DMS 273 treated with DMSO at 0.1 percent for 48 hours (cell line): ENCODE data around the gene EYA3.
"Not testable (repeated sequence)": the region's sequence is repeated elsewhere in the genome, so short reads cannot be mapped to it uniquely, and the experiment has no call there.

Source experiments
- DNase-seq: peaks from one replicate; lab custom pipeline; 2025; lab: John Stamatoyannopoulos, UW

The EYA3 gene

DNA sequence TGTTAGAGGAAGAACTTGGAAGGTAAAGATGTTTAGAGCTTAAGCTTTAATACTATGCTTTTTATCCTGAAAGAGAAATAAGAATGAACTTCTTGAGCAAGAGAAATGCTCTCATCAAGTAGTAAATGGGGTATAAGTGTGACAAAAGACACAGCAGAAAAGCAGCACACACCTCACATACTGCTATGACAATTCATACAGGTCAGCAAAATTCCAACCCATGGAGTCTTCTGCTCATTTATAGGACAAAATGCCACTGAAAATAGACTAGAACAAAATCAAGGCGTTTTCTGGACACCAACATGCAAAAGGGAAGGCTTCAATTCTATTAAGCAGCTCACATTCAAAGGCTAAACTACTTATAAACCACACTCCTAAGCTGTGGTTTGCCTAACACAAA lies 61.2 kb downstream of the EYA3 start:
- DNase-seq: no peak

GRCh38 chr1:28026329-28026728 lies 62.1 kb downstream of the EYA3 start:
- no peak for DNase-seq

DNA sequence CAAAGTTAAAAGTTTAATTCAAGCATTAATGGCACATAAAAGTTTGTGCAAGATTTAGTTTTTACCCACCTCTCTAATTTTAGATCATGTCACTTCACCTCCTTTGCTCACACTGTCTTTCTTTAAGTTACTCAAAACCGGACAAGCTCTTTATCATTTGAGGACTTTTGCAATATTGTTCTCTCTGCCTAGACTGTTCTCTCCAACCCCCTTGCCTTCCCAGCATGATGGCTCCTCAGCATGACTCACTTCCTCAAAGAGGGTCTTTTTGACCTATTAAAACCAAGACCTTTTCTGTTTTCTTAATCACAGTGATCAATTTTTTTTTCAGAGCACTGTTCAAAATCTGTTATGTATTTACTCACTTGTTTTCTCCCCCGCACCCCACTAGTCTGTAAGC lies 67.3 kb downstream of the EYA3 start:
- DNase-seq: no peak

DNA sequence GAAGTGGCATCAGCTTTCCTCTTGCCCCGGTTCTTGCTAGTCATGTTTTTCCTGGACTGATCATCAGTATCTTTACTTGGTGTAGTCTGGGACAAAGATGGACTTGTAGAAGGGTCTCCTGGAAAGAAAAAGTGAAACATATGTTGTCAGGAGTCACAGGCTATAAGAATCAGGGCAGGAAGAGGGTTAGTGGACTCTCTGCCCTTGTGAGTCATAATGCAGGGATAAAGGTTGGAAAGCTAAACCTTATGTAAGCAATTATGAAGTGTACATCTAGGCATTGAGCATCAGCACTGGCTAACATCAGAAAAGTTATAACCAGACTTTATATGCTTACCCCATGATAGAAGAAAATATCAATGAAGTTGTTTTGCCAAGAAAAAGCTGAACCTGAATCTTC lies 77.4 kb downstream of the EYA3 start:
- DNase-seq: no peak

DNA sequence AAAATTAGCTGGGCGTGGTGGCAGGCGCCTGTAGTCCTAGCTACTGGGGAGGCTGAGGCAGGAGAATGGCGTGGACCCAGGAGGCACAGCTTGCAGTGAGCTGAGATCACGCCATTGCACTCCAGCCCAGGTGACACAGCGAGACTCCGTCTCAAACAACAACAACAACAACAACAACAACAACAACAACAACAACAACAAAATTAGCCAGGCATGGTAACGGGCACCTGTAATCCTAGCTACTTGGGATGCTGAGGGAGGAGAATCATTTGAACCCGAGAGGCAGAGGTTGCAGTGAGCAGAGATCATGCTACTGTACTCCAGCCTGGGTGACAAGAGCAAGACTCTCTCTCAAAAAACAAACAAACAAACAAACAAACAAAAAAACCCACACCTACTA lies 85.3 kb downstream of the EYA3 start:
- not testable (repeated sequence) for DNase-seq

- DNase-seq: no peak
These were observed 85.8 kb downstream of the EYA3 start for GRCh38 chr1:28002600-28002999.

DNA sequence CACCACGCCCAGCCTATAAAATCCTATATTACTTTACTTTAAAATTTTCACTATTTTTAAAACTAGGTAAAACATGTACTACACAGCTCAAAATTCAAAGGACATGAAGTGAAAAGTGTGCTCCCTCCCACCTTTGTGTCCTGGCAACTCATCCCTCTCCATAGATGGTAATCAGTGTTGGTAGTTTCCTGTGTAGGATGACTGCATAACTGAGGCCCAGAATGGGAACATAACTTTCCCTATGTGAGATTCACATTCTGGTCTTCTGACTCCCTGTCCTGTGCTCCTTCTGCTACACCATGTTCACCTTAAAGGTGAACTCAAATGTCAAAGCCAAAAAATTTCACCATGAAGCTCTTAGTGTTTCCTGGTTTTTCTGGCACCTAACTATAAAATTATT lies 89.4 kb downstream of the EYA3 start:
- DNase-seq: no peak

DNA sequence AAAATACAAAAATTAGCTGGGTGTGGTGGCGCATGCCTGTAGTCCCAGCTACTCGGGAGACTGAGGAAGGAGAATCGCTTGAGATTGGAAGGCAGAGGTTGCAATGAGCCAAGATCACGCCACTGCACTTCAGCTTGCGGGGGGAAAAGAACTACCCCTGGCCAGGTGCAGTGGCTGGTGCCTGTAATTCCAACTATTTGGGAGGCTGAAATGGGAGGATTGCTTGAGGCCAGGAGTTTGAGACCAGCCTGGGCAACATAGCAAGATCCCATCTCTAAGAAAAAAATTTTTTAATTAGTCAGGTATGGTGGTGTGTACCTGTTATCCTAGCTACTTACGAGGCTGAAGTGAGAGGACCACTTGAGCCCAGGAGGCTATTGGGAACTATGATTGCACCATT lies 93.9 kb downstream of the EYA3 start:
- not testable (repeated sequence) for DNase-seq

GRCh38 chr1:27994060-27994459 lies 94.3 kb downstream of the EYA3 start:
- no peak for DNase-seq

- no peak for DNase-seq
These were observed 95.2 kb downstream of the EYA3 start for GRCh38 chr1:27993241-27993640.

DNA sequence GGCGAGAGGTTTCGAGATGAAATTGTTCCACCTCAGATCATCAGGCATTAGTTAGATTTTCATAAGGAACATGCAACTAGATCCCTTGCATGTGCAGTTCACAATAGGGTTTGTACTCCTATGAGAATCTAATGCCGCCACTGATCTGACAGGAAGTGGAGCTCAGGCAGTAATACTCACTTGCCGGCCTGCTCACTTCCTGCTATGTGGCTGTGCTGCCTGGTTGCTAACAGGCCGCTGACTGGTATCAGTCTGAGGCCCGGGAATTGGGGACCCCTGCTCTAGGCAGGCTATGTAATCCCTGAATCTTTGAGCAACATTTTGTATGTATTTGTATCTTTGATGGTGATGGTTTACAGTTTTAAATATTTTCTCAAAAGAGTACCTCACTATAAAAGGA lies 96.1 kb downstream of the EYA3 start:
- DNase-seq: no peak

GRCh38 chr1:27990920-27991537 lies 97.4 kb downstream of the EYA3 start:
- DNase-seq: no peak

DNA sequence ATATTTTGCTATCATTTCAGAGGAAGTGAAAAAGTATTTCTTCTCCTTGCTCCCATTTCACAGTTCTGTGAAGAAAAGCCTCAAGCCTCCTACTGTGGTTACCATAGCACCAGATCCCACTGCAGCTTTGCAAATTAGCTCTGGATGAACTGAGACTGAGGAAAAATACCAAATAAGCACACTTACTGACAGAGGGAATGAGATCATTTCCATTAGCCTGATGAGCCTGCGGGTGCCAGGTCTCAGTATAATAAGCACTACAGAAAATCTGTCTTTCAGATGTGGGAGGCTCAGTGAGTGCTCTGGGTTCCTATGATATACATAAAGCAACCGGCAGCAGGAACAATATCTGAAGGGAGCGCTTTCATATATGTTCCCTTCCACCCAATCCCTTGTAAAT lies 107.3 kb downstream of the EYA3 start:
- no peak for DNase-seq

DNA sequence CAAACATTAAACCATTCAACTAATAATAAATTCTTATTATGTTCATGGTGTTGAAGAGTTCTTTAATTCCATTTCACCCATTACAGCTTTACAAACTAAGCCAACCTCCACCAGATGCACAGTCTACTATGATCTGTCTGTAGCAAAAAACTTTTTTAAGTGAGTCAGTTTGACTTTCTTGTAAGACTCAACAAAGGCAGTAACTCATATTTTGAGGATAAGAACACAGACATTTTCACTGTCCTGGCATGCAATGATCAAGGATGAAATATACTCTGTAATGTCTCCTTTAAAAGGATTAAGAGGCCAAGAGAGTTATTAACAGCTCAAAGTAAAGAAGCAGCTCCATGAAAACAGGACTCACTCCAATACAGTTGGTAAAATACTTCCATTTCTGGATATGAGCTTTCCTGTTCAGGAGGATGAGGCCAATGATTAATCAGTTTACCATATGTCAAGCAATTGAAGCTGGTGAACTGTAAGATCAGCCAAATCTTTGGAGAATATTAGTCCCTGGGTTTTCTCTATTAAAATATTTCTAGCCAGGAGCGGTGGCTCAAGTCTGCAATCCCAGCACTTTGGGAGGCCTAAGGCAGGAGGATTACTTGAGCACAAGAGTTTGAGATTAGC lies 108.1 kb downstream of the EYA3 start:
- DNase-seq: no peak

DNA sequence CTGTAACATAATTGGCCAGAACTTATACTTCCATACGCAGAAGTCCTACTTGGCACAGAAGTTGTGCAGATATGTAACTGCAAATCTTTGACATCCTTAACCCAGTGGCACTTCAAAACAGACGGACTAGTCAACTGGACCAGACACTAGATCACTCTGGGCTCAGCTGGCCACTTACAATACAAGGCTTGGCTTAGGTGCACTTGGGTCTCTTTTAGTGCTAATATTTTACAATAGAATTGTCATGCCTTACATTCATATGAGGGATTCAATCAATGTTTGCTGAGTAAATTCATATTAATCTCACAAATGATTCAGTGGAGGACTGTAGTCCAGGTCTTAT lies 108.6 kb downstream of the EYA3 start:
- DNase-seq: no peak

GRCh38 chr1:27979151-27979858 lies 109.1 kb downstream of the EYA3 start:
- peak; percentile 17 for DNase-seq

- no peak for DNase-seq
These were observed 114.0 kb downstream of the EYA3 start for GRCh38 chr1:27974417-27974781.

GRCh38 chr1:27973771-27974416 lies 114.5 kb downstream of the EYA3 start:
- DNase-seq: no peak

- no peak for DNase-seq
These were observed 116.3 kb downstream of the EYA3 start for GRCh38 chr1:27972141-27972540.

- DNase-seq: peak; percentile 41
These were observed 116.7 kb downstream of the EYA3 start for GRCh38 chr1:27971674-27972073.

DNA sequence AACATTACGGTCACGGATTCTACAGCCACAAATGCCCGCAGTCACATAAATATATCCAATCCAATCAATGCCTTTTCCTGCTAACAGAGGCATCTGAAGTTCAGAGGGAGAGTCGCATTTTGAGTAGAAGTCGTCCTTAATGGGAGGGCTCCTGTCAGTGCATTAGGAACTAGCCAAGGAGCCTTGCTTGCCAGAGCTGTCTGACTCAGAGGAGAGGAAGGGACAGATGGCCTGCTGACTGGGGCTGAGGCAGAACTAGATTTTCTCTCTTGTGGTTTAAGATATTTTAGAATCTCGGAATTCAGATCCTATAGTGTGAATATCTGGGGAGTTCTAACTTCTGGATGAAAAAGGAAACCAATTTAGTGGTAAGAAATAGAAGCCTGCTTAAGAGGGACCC lies 118.0 kb downstream of the EYA3 start:
- DNase-seq: peak; percentile 74

DNA sequence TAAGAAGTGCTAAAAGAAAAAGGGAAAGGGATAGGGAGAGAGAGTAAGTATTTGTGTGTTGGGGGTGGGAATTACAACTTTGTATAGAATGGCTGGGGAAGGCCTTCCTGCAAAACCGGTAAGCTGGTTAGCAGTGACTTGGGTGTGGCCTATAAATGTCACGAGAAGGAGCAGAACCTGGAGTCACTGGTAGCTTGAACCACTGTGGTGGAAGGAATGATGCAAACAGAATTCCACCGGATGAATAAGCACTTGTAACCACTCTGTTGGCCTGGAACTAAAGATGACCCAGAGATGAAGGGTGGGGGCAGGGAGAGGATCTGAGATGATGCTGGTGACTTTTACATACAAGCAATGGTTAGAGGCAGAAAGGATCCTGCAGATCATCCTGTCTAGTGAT lies 119.7 kb downstream of the EYA3 start:
- DNase-seq: no peak

- no peak for DNase-seq
These were observed 120.4 kb downstream of the EYA3 start for GRCh38 chr1:27967884-27968466.
